ENCODE results near the gene STXBP3.

Gene STXBP3

GRCh38 chr1:108716437-108717230 is 29.8 kb upstream of the STXBP3 start:
- WGBS, 2 donors (ENCODE audit: extremely low coverage in 2 of 2, insufficient read length in 2 of 2, insufficient replicate concordance in 1 of 2), result no CpG with 5 or more reads among the region's 2 CpGs
- H3K27ac ChIP-seq (replicated peaks; ENCODE audit: low read length), result no peak overlapping the region

GRCh38 chr1:108717774-108718316 is 28.6 kb upstream of the STXBP3 start:
- H3K9ac ChIP-seq (ENCODE audit: low read depth, low read length, poor library complexity), result no peak overlapping the region
- no peak overlapping the region for H2BK15ac ChIP-seq (ENCODE audit: low read length)
- no peak overlapping the region for H2BK120ac ChIP-seq (ENCODE audit: low read depth, low read length)
- no CpG with 5 or more reads among the region's 9 CpGs for WGBS, 2 donors (ENCODE audit: extremely low coverage in 2 of 2, insufficient read length in 2 of 2, insufficient replicate concordance in 1 of 2)
- H4K8ac ChIP-seq (ENCODE audit: low read depth, low read length), result no peak overlapping the region
- no peak overlapping the region for H3K23ac ChIP-seq (ENCODE audit: low read depth, low read length, poor library complexity)
- H2BK12ac ChIP-seq (ENCODE audit: low read length), result no peak overlapping the region
- H3K9me3 ChIP-seq (replicated peaks in 1 of 2; ENCODE audit: control insufficient read depth in 2 of 2, insufficient read depth in 1 of 2, low read depth in 1 of 2, low read length in 2 of 2), result no peaks in the 10 kb centered on the region
- no peaks in the 10 kb centered on the region for H3K36me3 ChIP-seq (replicated peaks in 1 of 2; ENCODE audit: control insufficient read depth in 2 of 2, insufficient read depth in 2 of 2, low read length in 2 of 2)
- no peaks in the 10 kb centered on the region for H3K79me1 ChIP-seq (ENCODE audit: low read depth, low read length)
- H2BK5ac ChIP-seq (ENCODE audit: low read length), result no peak overlapping the region
- no peaks in the 10 kb centered on the region for H3K27me3 ChIP-seq (ENCODE audit: control insufficient read depth in 3 of 3, insufficient read depth in 3 of 3, low read depth in 1 of 3, low read length in 3 of 3)
- no peak for DNase-seq (ENCODE audit: low spot score)
- no peak overlapping the region for H2AFZ ChIP-seq (ENCODE audit: low read length)
- H3K14ac ChIP-seq (ENCODE audit: low read length), result no peak overlapping the region
- no peak overlapping the region for H3K27ac ChIP-seq (replicated peaks; ENCODE audit: low read length)
- no peak overlapping the region for H4K91ac ChIP-seq (ENCODE audit: low read depth, low read length, poor library complexity)
- no peak overlapping the region for H3K4me2 ChIP-seq (ENCODE audit: insufficient read depth, low read length, poor library complexity, severe bottlenecking)
- no peak overlapping the region for H3K4ac ChIP-seq (ENCODE audit: low read length)
- H3K4me1 ChIP-seq (ENCODE audit: control insufficient read depth in 2 of 2, insufficient read depth in 1 of 2, low read depth in 1 of 2, low read length in 2 of 2), result peaks cover 3 to 20% of the 10 kb centered on the region in 2 donors
- no peak overlapping the region for H3K18ac ChIP-seq (ENCODE audit: low read length)
- no peak overlapping the region for H3K4me3 ChIP-seq (ENCODE audit: low read length in 2 of 2)
- H2AK5ac ChIP-seq (ENCODE audit: low read depth, low read length), result no peak overlapping the region

More at GRCh38 chr1:108716437-108717230, 29.8 kb upstream of the STXBP3 start:
- H4K8ac ChIP-seq (ENCODE audit: low read depth, low read length), result no peak overlapping the region
- H3K4me1 ChIP-seq (ENCODE audit: control insufficient read depth in 2 of 2, insufficient read depth in 1 of 2, low read depth in 1 of 2, low read length in 2 of 2), result peaks cover 3 to 23% of the 10 kb centered on the region in 2 donors
- no peaks in the 10 kb centered on the region for H3K36me3 ChIP-seq (replicated peaks in 1 of 2; ENCODE audit: control insufficient read depth in 2 of 2, insufficient read depth in 2 of 2, low read length in 2 of 2)
- no peaks in the 10 kb centered on the region for H3K79me1 ChIP-seq (ENCODE audit: low read depth, low read length)
- H3K4ac ChIP-seq (ENCODE audit: low read length), result no peak overlapping the region
- no peak overlapping the region for H4K91ac ChIP-seq (ENCODE audit: low read depth, low read length, poor library complexity)
- no peak overlapping the region for H3K4me2 ChIP-seq (ENCODE audit: insufficient read depth, low read length, poor library complexity, severe bottlenecking)
- H2BK5ac ChIP-seq (ENCODE audit: low read length), result no peak overlapping the region
- no peak for DNase-seq (ENCODE audit: low spot score)
- no peaks in the 10 kb centered on the region for H3K27me3 ChIP-seq (ENCODE audit: control insufficient read depth in 3 of 3, insufficient read depth in 3 of 3, low read depth in 1 of 3, low read length in 3 of 3)
- H3K9me3 ChIP-seq (replicated peaks in 1 of 2; ENCODE audit: control insufficient read depth in 2 of 2, insufficient read depth in 1 of 2, low read depth in 1 of 2, low read length in 2 of 2), result no peaks in the 10 kb centered on the region
- peak overlapping the region; percentile 89 for H2AFZ ChIP-seq (ENCODE audit: low read length)
- H3K18ac ChIP-seq (ENCODE audit: low read length), result no peak overlapping the region
- no peak overlapping the region for H3K9ac ChIP-seq (ENCODE audit: low read depth, low read length, poor library complexity)
- no peak overlapping the region for H3K23ac ChIP-seq (ENCODE audit: low read depth, low read length, poor library complexity)
- H2BK12ac ChIP-seq (ENCODE audit: low read length), result no peak overlapping the region
- no peak overlapping the region for H2BK15ac ChIP-seq (ENCODE audit: low read length)
- no peak overlapping the region for H3K4me3 ChIP-seq (ENCODE audit: low read length in 2 of 2)
- no peak overlapping the region for H2AK5ac ChIP-seq (ENCODE audit: low read depth, low read length)
- H3K14ac ChIP-seq (ENCODE audit: low read length), result no peak overlapping the region
- no peak overlapping the region for H2BK120ac ChIP-seq (ENCODE audit: low read depth, low read length)

- no peak overlapping the region for H2BK12ac ChIP-seq (ENCODE audit: low read length)
- H4K91ac ChIP-seq (ENCODE audit: low read depth, low read length, poor library complexity), result no peak overlapping the region
- H2BK15ac ChIP-seq (ENCODE audit: low read length), result no peak overlapping the region
- no peak for DNase-seq (ENCODE audit: low spot score)
- H3K4me2 ChIP-seq (ENCODE audit: insufficient read depth, low read length, poor library complexity, severe bottlenecking), result no peak overlapping the region
- H4K8ac ChIP-seq (ENCODE audit: low read depth, low read length), result no peak overlapping the region
- H3K27me3 ChIP-seq (ENCODE audit: control insufficient read depth in 3 of 3, insufficient read depth in 3 of 3, low read depth in 1 of 3, low read length in 3 of 3), result no peaks in the 10 kb centered on the region
- no peaks in the 10 kb centered on the region for H3K9me3 ChIP-seq (replicated peaks in 1 of 2; ENCODE audit: control insufficient read depth in 2 of 2, insufficient read depth in 1 of 2, low read depth in 1 of 2, low read length in 2 of 2)
- H3K14ac ChIP-seq (ENCODE audit: low read length), result no peak overlapping the region
- H2BK5ac ChIP-seq (ENCODE audit: low read length), result no peak overlapping the region
- no peaks in the 10 kb centered on the region for H3K36me3 ChIP-seq (replicated peaks in 1 of 2; ENCODE audit: control insufficient read depth in 2 of 2, insufficient read depth in 2 of 2, low read length in 2 of 2)
- no peak overlapping the region for H2AK5ac ChIP-seq (ENCODE audit: low read depth, low read length)
- H3K4me1 ChIP-seq (ENCODE audit: control insufficient read depth in 2 of 2, insufficient read depth in 1 of 2, low read depth in 1 of 2, low read length in 2 of 2), result peaks cover 3 to 20% of the 10 kb centered on the region in 2 donors
- H3K4ac ChIP-seq (ENCODE audit: low read length), result no peak overlapping the region
- H3K23ac ChIP-seq (ENCODE audit: low read depth, low read length, poor library complexity), result no peak overlapping the region
- H2AFZ ChIP-seq (ENCODE audit: low read length), result peak overlapping the region; percentile 10
- no peak overlapping the region for H3K18ac ChIP-seq (ENCODE audit: low read length)
- no peak overlapping the region for H3K27ac ChIP-seq (replicated peaks; ENCODE audit: low read length)
- no peak overlapping the region for H2BK120ac ChIP-seq (ENCODE audit: low read depth, low read length)
- WGBS, 2 donors (ENCODE audit: extremely low coverage in 2 of 2, insufficient read length in 2 of 2, insufficient replicate concordance in 1 of 2), result no CpG with 5 or more reads among the region's 6 CpGs
- no peaks in the 10 kb centered on the region for H3K79me1 ChIP-seq (ENCODE audit: low read depth, low read length)
- H3K4me3 ChIP-seq (ENCODE audit: low read length in 2 of 2), result peak overlapping the region in 1 of 2 donors; percentile 20
- H3K9ac ChIP-seq (ENCODE audit: low read depth, low read length, poor library complexity), result no peak overlapping the region
Measured at GRCh38 chr1:108718927-108719655, 27.4 kb upstream of the STXBP3 start.
